Putamen (tissue), 1 donor: ENCODE data around the gene PCSK4.
"Not testable (repeated sequence)": the region's sequence is repeated elsewhere in the genome, so short reads cannot be mapped to it uniquely, and the experiment has no call there.

Experiments used
- DNase-seq: peaks from one replicate; pipeline ENCODE4 v3.0.0-alpha.2; 2016; ENCODE audit warnings: low spot score

The PCSK4 gene

GRCh38 chr19:1487576-1488281, 2.4 kb downstream of the PCSK4 start:
- DNase-seq, result no peak

- DNase-seq, result no peak
These were observed 3.2 kb downstream of the PCSK4 start for GRCh38 chr19:1486720-1487575.

- DNase-seq, result no peak
These were observed 6.1 kb downstream of the PCSK4 start for GRCh38 chr19:1483979-1484428.

GRCh38 chr19:1483131-1483978, 6.8 kb downstream of the PCSK4 start:
- DNase-seq, result no peak

- no peak for DNase-seq
These were observed 7.6 kb downstream of the PCSK4 start for GRCh38 chr19:1482361-1483130.

GRCh38 chr19:1481893-1482360, 8.2 kb downstream of the PCSK4 start:
- DNase-seq, result no peak

- DNase-seq, result no peak
These were observed 8.8 kb downstream of the PCSK4 start for GRCh38 chr19:1481224-1481892.

GRCh38 chr19:1478934-1479707, 11.0 kb downstream of the PCSK4 start, which contains the start of gene C19orf25:
Gene C19orf25 (minus strand): TSS chr19:1479215. CDS start chr19:1478903, 312 bp downstream.
- peak; percentile 92 for DNase-seq

- DNase-seq, result not testable (repeated sequence)
These were observed 13.1 kb downstream of the PCSK4 start for GRCh38 chr19:1477056-1477455.

- no peak for DNase-seq
These were observed 14.3 kb downstream of the PCSK4 start for GRCh38 chr19:1475751-1476437.

- DNase-seq, result no peak
These were observed 15.3 kb downstream of the PCSK4 start for GRCh38 chr19:1474765-1475351.

GRCh38 chr19:1474011-1474764, 16.0 kb downstream of the PCSK4 start:
- peak; percentile 69 for DNase-seq

GRCh38 chr19:1473085-1473851, 16.9 kb downstream of the PCSK4 start:
- DNase-seq, result no peak

- no peak for DNase-seq
These were observed 17.7 kb downstream of the PCSK4 start for GRCh38 chr19:1472231-1473084.

- peak; percentile 56 for DNase-seq
These were observed 18.5 kb downstream of the PCSK4 start for GRCh38 chr19:1471515-1472160.

GRCh38 chr19:1471010-1471514, 19.1 kb downstream of the PCSK4 start:
- DNase-seq, result no peak
